K562 (cell line): ENCODE measurements around the gene ZDHHC11. TPM values are rescaled to one million over a fixed set of nuclear protein-coding genes. Genes with fewer than 3 reads are reported as not detected.

Experiments
- ATAC-seq: fragments of 200-7000 bp; cut with Tn5 transposase; 3 replicates; pipeline ENCODE4 v1.9.1; 2020; ENCODE audit warnings: moderate library complexity
- BruUV-seq: library from RNA; stranded (reverse); fragments of 400-500 nt; replicated peaks from 2 replicates; lab custom pipeline; 2021; lab: Mats Ljungman, UMichigan
- CTCF ChIA-PET: fragments of 300-600 bp; formaldehyde crosslinking; extraction: SDS; loops from one replicate; lab custom pipeline; 2021; ENCODE audit warnings: low intra/inter-chr PET ratio; lab: Yijun Ruan, JAX
- POLR2A ChIA-PET: fragments of 300-600, 350-650 bp; sonication (Branson Sonifier 250); formaldehyde crosslinking; extraction: SDS; loops from one replicate; lab custom pipeline; 2021; ENCODE audit warnings: antibody characterized with exemption, inconsistent platforms; lab: Yijun Ruan, JAX
- DNase-seq, 4 experiments: peaks; one replicate each; pipeline versions ENCODE4 v3.0.0 to v3.0.0-alpha.2; 2011 to 2018; ENCODE audit warnings: low spot score in 3 of 4, mixed read lengths in 3 of 4; ENCODE audit errors: extremely low read depth in 1 of 4
- FAIRE-seq: peaks from 2 replicates; lab custom pipeline; 2011; peaks lifted over from hg19 to GRCh38; lab: Jason Lieb, UNC
- H2AFZ ChIP-seq: 2 replicates; pipeline ENCODE4 v1.6.0; 2011; ENCODE audit warnings: low read depth, low read length, control low read depth, inconsistent platforms
- H3K27ac ChIP-seq: fragments of 200-600 bp; 3 replicates; pipeline ENCODE4 v1.8.0; 2011; ENCODE audit warnings: low read depth, mild to moderate bottlenecking, control low read depth, inconsistent platforms, low read length, moderate library complexity, mixed read lengths; ENCODE audit errors: extremely low read depth
- H3K27me3 ChIP-seq, 2 experiments: fragments of 300-600 bp in 1 of 2; 2 replicates in 1 of 2; 3 replicates in 1 of 2; pipeline versions ENCODE4 v1.6.0 to v1.8.0; 2011; ENCODE audit warnings: inconsistent platforms in 2 of 2, low read length in 2 of 2, mild to moderate bottlenecking in 1 of 2, mixed read lengths in 1 of 2, moderate library complexity in 1 of 2; ENCODE audit not compliant: control insufficient read depth in 2 of 2, insufficient read depth in 2 of 2
- H3K36me3 ChIP-seq: fragments of 300-600 bp; 3 replicates; pipeline ENCODE4 v1.8.0; 2011; ENCODE audit warnings: mild to moderate bottlenecking, low read length, inconsistent platforms; ENCODE audit not compliant: control insufficient read depth, insufficient read depth
- H3K4me1 ChIP-seq, 2 experiments: fragments of 200-600 bp in 1 of 2; replicated peaks in 1 of 2; 2 replicates in 1 of 2; 3 replicates in 1 of 2; pipeline versions ENCODE4 v1.5.1 to v1.8.0; 2011; ENCODE audit warnings: inconsistent platforms in 2 of 2, low read length in 2 of 2, mild to moderate bottlenecking in 1 of 2, mixed read lengths in 1 of 2, moderate library complexity in 1 of 2; ENCODE audit not compliant: control insufficient read depth in 2 of 2, insufficient read depth in 2 of 2
- H3K4me2 ChIP-seq: 2 replicates; pipeline ENCODE4 v1.6.1; 2011; ENCODE audit warnings: low read length, control low read depth, inconsistent platforms, mixed read lengths; ENCODE audit not compliant: insufficient read depth
- H3K4me3 ChIP-seq: fragments of 200-600 bp; sonication (generic), shearing (Covaris generic); 2 replicates; pipeline ENCODE4 v1.5.1; 2016; ENCODE audit warnings: control low read depth, inconsistent platforms
- H3K79me2 ChIP-seq: fragments of 200-600 bp; 3 replicates; pipeline ENCODE4 v1.8.0; 2011; ENCODE audit warnings: low read length, inconsistent platforms; ENCODE audit not compliant: control insufficient read depth, insufficient read depth
- H3K9ac ChIP-seq, 2 experiments: 2 replicates each; pipeline versions ENCODE4 v1.6.0 to v1.6.1; 2011; ENCODE audit warnings: low read depth in 2 of 2, low read length in 2 of 2, control low read depth in 1 of 2, inconsistent platforms in 1 of 2, mild to moderate bottlenecking in 1 of 2, mixed read lengths in 1 of 2; ENCODE audit not compliant: insufficient read depth in 1 of 2
- H3K9me1 ChIP-seq: one replicate; pipeline ENCODE4 v1.6.0; 2011; ENCODE audit warnings: inconsistent platforms, mild to moderate bottlenecking, low read length, moderate library complexity; ENCODE audit not compliant: control insufficient read depth, insufficient read depth
- H3K9me3 ChIP-seq: replicated peaks from 2 replicates; pipeline ENCODE4 v1.5.1; 2011; ENCODE audit warnings: low read depth, low read length, inconsistent platforms; ENCODE audit not compliant: control insufficient read depth, insufficient read depth
- H4K20me1 ChIP-seq: replicated peaks from 2 replicates; pipeline ENCODE4 v1.6.1; 2011; ENCODE audit warnings: low read length, inconsistent platforms, mixed read lengths; ENCODE audit not compliant: control insufficient read depth, insufficient read depth
- BHLHE40 ChIP-seq: IDR thresholded peaks from 2 replicates; pipeline ENCODE4 v1.6.1; 2011; ENCODE audit warnings: low read length, improper control_type of control experiment
- CHD2 ChIP-seq: IDR thresholded peaks from 2 replicates; pipeline ENCODE4 v1.6.1; 2011; ENCODE audit warnings: low read depth, low read length
- MAX ChIP-seq: sonication (generic); formaldehyde crosslinking; IDR thresholded peaks from 2 replicates; pipeline ENCODE4 v1.9.0; 2022; ENCODE audit warnings: mild to moderate bottlenecking, missing genetic modification reagents
- NRF1 ChIP-seq, 2 experiments: fragments of 450-650 bp; IDR thresholded peaks in 1 of 2; conservative IDR thresholded peaks in 1 of 2; 2 replicates each; pipeline ENCODE4 v1.6.1; 2014; ENCODE audit warnings: mild to moderate bottlenecking in 2 of 2
- TFAP4 ChIP-seq: sonication (generic); formaldehyde crosslinking; IDR thresholded peaks from 2 replicates; pipeline ENCODE4 v1.8.0; 2022; ENCODE audit warnings: missing genetic modification reagents, mild to moderate bottlenecking, moderate library complexity, borderline replicate concordance
- ZBTB8A ChIP-seq: fragments of 450-650 bp; IDR thresholded peaks from 2 replicates; pipeline ENCODE4 v1.6.1; 2018; ENCODE audit warnings: mild to moderate bottlenecking, moderate library complexity; ENCODE audit not compliant: partially characterized antibody
- ZNF232 ChIP-seq: sonication (generic); formaldehyde crosslinking; IDR thresholded peaks from 2 replicates; pipeline ENCODE4 v1.8.0; 2022; ENCODE audit warnings: mild to moderate bottlenecking, missing genetic modification reagents
- WGBS: fragments of 100-300 bp; shearing (Covaris generic); methylation state at CpG from one replicate; pipeline ENCODE4 v1.1.6; 2016; ENCODE audit warnings: low coverage, mixed read lengths; ENCODE audit not compliant: insufficient coverage; ENCODE audit errors: missing lambda C conversion rate; 5-methylcytosine and 5-hydroxymethylcytosine counted together
- in situ Hi-C: fragments of 300-500 bp; cut with MboI; formaldehyde crosslinking; loops from 4 replicates; pipeline ENCODE4 v1.15.0; 2018; ENCODE audit warnings: inconsistent platforms, mixed read lengths
- intact Hi-C: fragments of 100-400 bp; cut with micrococcal nuclease; formaldehyde crosslinking; loops from 2 replicates; pipeline ENCODE4 v1.14.2; 2022
- polyA plus RNA-seq, 8 experiments: library from polyadenylated mRNA; depleted of rRNA in 4 of 8; stranded (reverse) in 5 of 8; unstranded in 3 of 8; fragments of >200 nt; fragmentation: Nextera tagmentation in 2 of 8; fragmentation: Illumina TruSeq in 1 of 8; extraction: Ambion mirVana in 2 of 8; extraction: Trizol in 1 of 8; gene quantifications; 2 replicates each; pipeline versions ENCODE4 v1.2.1 to v1.2.3, GENCODE V29; 2011 to 2014; ENCODE audit warnings: inconsistent platforms in 1 of 8, missing spikeins in 1 of 8
- total RNA-seq, 7 experiments: library from RNA; depleted of rRNA in 6 of 7; stranded (reverse); fragments of >200 nt in 6 of 7; fragmentation: Illumina TruSeq in 2 of 7; extraction: Trizol in 2 of 7; gene quantifications; 2 replicates each; pipeline versions ENCODE4 v1.2.1 to v1.2.3, GENCODE V29; 2011 to 2021; ENCODE audit warnings: low replicate concordance in 1 of 7

Gene ZDHHC11
- total and polyA plus RNA-seq, 9 of the 15 experiments (the other 6 are each of a cell fraction or from before 2014, with no cell fraction given) = 0.07 to 2.3 (median 0.52) TPM

GRCh38 chr5:859391-859790 lies 8.6 kb upstream of the ZDHHC11 start:
- Histone ChIP-seq H2AFZ (no peak overlapping the region), H3K36me3 (peaks cover 22% of the 10 kb centered on the region; the same call in 2 of the 3 replicates), H3K9me3 (no peaks in the 10 kb centered on the region), H3K27ac (no peak overlapping the region), H3K4me2 (no peak overlapping the region), H4K20me1 (peaks cover 19% of the 10 kb centered on the region), H3K27me3 (no peaks in the 10 kb centered on the region), H3K4me1 (peaks cover 0 to 41% of the 10 kb centered on the region in 2 experiments; a peak in 2 of 5 replicates), H3K9ac (peak overlapping the region in 1 of 2 experiments; percentile 37; a peak in 1 of 4 replicates), H3K4me3 (no peak overlapping the region), H3K79me2 (no peaks in the 10 kb centered on the region), H3K9me1 (no peaks in the 10 kb centered on the region)
- DNase-seq (no peak), FAIRE-seq (peak; percentile 61), ATAC-seq (peak; percentile 27)
- WGBS = 61% methylated on average over 16 of the region's 16 CpGs
- ChIA-PET CTCF (no interaction called here), POLR2A (interaction anchor here (0.6 kb wide), 2 partner anchors 27 to 253 kb away, joined by 3 read pairs; no protein-coding TSS in a partner anchor)
- TF ChIP-seq TFAP4 (CRISPR knock-in tag) (peak; percentile 30; the same call in 1 of the 2 replicates), CHD2 (peak; percentile 79), ZBTB8A (no peak), MAX (peak; percentile 21; the same call in 1 of the 2 replicates), NRF1 (conservative IDR thresholded peaks at IDR 0.05 in 1 of 2, IDR thresholded peaks at IDR 0.05 in 1 of 2) (peak; percentile 45 to 55; a peak in 3 of 4 replicates), ZNF232 (no peak), BHLHE40 (peak; percentile 18; the same call in 1 of the 2 replicates)
- in situ Hi-C loops = no loop called here
- BruUV-seq = no TSS peak
- intact Hi-C loops = loop anchor here (10.0 kb wide), 1 partner anchor 185 kb away; no protein-coding TSS in a partner anchor
